Testis (tissue), 2 donors: ENCODE measurements around the gene ADAM15.

ENCODE experiments used
- CTCF ChIP-seq, 3 experiments: fragments of 450-650 bp in 2 of 3; fragments of 200-600 bp in 1 of 3; sonication (generic) in 1 of 3; IDR thresholded peaks; one replicate each; pipeline ENCODE4 v1.5.1; 2016 to 2019; ENCODE audit warnings: antibody characterized with exemption in 3 of 3, mild to moderate bottlenecking in 2 of 3, moderate library complexity in 1 of 3
- POLR2A ChIP-seq: fragments of 450-650 bp; IDR thresholded peaks from one replicate; pipeline ENCODE4 v1.6.1; 2017; ENCODE audit warnings: antibody characterized with exemption, mild to moderate bottlenecking, moderate library complexity

DNA sequence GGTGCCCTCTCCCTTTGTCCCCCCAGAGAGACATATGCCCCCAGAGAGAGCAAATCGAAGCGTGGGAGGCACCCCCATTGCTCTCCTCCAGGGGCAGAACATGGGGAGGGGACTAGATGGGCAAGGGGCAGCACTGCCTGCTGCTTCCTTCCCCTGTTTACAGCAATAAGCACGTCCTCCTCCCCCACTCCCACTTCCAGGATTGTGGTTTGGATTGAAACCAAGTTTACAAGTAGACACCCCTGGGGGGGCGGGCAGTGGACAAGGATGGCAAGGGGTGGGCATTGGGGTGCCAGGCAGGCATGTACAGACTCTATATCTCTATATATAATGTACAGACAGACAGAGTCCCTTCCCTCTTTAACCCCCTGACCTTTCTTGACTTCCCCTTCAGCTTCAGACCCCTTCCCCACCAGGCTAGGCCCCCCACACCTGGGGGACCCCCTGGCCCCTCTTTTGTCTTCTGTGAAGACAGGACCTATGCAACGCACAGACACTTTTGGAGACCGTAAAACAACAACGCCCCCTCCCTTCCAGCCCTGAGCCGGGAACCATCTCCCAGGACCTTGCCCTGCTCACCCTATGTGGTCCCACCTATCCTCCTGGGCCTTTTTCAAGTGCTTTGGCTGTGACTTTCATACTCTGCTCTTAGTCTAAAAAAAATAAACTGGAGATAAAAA lies 35.9 kb downstream of the ADAM15 start:
- TF ChIP-seq CTCF (IDR thresholded peaks at IDR 0.05) (no peak), POLR2A (no peak)
